GM12878 (cell line): ENCODE measurements around the gene PRPF38A. TPM values are rescaled to one million over a fixed set of nuclear protein-coding genes. Genes with fewer than 3 reads are reported as not detected.

ENCODE experiments used
- ATAC-seq: fragments of 200-7000 bp; cut with Tn5 transposase; 3 replicates; pipeline ENCODE4 v1.9.1; 2020; ENCODE audit warnings: mild to moderate bottlenecking, moderate library complexity
- BruUV-seq: library from RNA; stranded (reverse); fragments of 400-500 nt; replicated peaks from 2 replicates; lab custom pipeline; 2021; lab: Mats Ljungman, UMichigan
- CTCF ChIA-PET: fragments of 300-600 bp; sonication (Branson Sonifier 250); formaldehyde crosslinking; extraction: SDS; loops from one replicate; lab custom pipeline; 2021; ENCODE audit warnings: inconsistent platforms; lab: Yijun Ruan, JAX
- POLR2A ChIA-PET: fragments of 350-600 bp; formaldehyde crosslinking; extraction: SDS; loops from one replicate; lab custom pipeline; 2021; ENCODE audit warnings: inconsistent platforms; lab: Charles Lee
- RAD21 ChIA-PET: fragments of 300-600 bp; sonication (Branson Sonifier 250); formaldehyde crosslinking; loops from one replicate; lab custom pipeline; 2023; ENCODE audit warnings: antibody characterized with exemption; ENCODE audit not compliant: unreplicated experiment; lab: Charles Lee
- SMC1A ChIA-PET: fragments of 300-600 bp; sonication (Branson Sonifier 250); formaldehyde crosslinking; loops from one replicate; lab custom pipeline; 2023; ENCODE audit not compliant: unreplicated experiment, uncharacterized antibody; lab: Charles Lee
- DNase-seq: peaks from one replicate; pipeline ENCODE4 v3.0.0-alpha.2; 2011; ENCODE audit warnings: low read depth, low spot score
- FAIRE-seq: peaks from 3 replicates; lab custom pipeline; 2011; peaks lifted over from hg19 to GRCh38; lab: Jason Lieb, UNC
- H2AFZ ChIP-seq: 2 replicates; pipeline ENCODE4 v1.6.0; 2011; ENCODE audit warnings: low read depth, low read length, control low read depth; ENCODE audit not compliant: control insufficient read depth
- H3K27ac ChIP-seq: 2 replicates; pipeline ENCODE4 v1.5.1; 2011; ENCODE audit warnings: control low read depth; ENCODE audit not compliant: control insufficient read depth, insufficient read depth
- H3K27me3 ChIP-seq, 2 experiments: replicated peaks in 1 of 2; 2 replicates each; pipeline versions ENCODE4 v1.6.0 to v1.6.1; 2011; ENCODE audit warnings: low read length in 1 of 2; ENCODE audit not compliant: control insufficient read depth in 2 of 2, insufficient read depth in 2 of 2
- H3K36me3 ChIP-seq, 2 experiments: 2 replicates each; pipeline ENCODE4 v1.5.1; 2011; ENCODE audit warnings: low read length in 1 of 2; ENCODE audit not compliant: control insufficient read depth in 2 of 2, insufficient read depth in 2 of 2
- H3K4me1 ChIP-seq: 2 replicates; pipeline ENCODE4 v1.6.1; 2011; ENCODE audit warnings: mild to moderate bottlenecking, low read length, moderate library complexity, mixed read lengths; ENCODE audit not compliant: control insufficient read depth, insufficient read depth
- H3K4me2 ChIP-seq: 2 replicates; pipeline ENCODE4 v1.6.0; 2011; ENCODE audit warnings: control low read depth; ENCODE audit not compliant: control insufficient read depth, insufficient read depth
- H3K4me3 ChIP-seq: fragments of 200-600 bp; sonication (generic); 2 replicates; pipeline ENCODE4 v1.5.1; 2016
- H3K79me2 ChIP-seq: 2 replicates; pipeline ENCODE4 v1.6.0; 2011; ENCODE audit warnings: low read length; ENCODE audit not compliant: control insufficient read depth, insufficient read depth
- H3K9ac ChIP-seq: 2 replicates; pipeline ENCODE4 v1.8.0; 2011; ENCODE audit warnings: low read length, control low read depth, mixed read lengths; ENCODE audit not compliant: control insufficient read depth, insufficient read depth
- H3K9me3 ChIP-seq: replicated peaks from 3 replicates; pipeline ENCODE4 v1.5.1; 2011; ENCODE audit warnings: mild to moderate bottlenecking, low read length; ENCODE audit not compliant: control insufficient read depth, insufficient read depth
- H4K20me1 ChIP-seq: 2 replicates; pipeline ENCODE4 v1.6.0; 2011; ENCODE audit not compliant: control insufficient read depth, insufficient read depth
- CHD1 ChIP-seq: IDR thresholded peaks from 2 replicates; pipeline ENCODE4 v1.6.1; 2012; ENCODE audit warnings: low read depth, low read length, improper control_type of control experiment
- CREB1 ChIP-seq: IDR thresholded peaks from 2 replicates; pipeline ENCODE4 v1.6.1; 2012; ENCODE audit warnings: low read depth, mild to moderate bottlenecking, inconsistent platforms
- EED ChIP-seq: sonication (generic); IDR thresholded peaks from 2 replicates; pipeline ENCODE4 v1.6.1; 2016; ENCODE audit warnings: antibody characterized with exemption, low read depth
- ESRRA ChIP-seq: IDR thresholded peaks from 2 replicates; pipeline ENCODE4 v1.6.1; 2012; ENCODE audit warnings: mild to moderate bottlenecking, low read length, improper control_type of control experiment
- FOS ChIP-seq: IDR thresholded peaks from 3 replicates; pipeline ENCODE4 v1.6.1; 2011; ENCODE audit warnings: borderline replicate concordance; ENCODE audit not compliant: insufficient read length; ENCODE audit errors: extremely low read depth
- HCFC1 ChIP-seq: fragments of 150-350 bp; IDR thresholded peaks from 2 replicates; pipeline ENCODE4 v1.6.1; 2014; ENCODE audit warnings: low read length
- HDAC6 ChIP-seq: fragments of 200-600 bp; sonication (generic); IDR thresholded peaks from one replicate; pipeline ENCODE4 v1.8.0; 2017; ENCODE audit warnings: antibody characterized with exemption; ENCODE audit not compliant: unreplicated experiment
- IRF3 ChIP-seq: fragments of 450-650 bp; IDR thresholded peaks from 2 replicates; pipeline ENCODE4 v1.6.1; 2014; ENCODE audit warnings: mild to moderate bottlenecking
- NR2F1 ChIP-seq: fragments of 450-650 bp; conservative IDR thresholded peaks from 2 replicates; pipeline ENCODE4 v1.6.1; 2017; ENCODE audit warnings: mild to moderate bottlenecking
- NRF1 ChIP-seq: conservative IDR thresholded peaks from 2 replicates; pipeline ENCODE4 v1.6.1; 2011; ENCODE audit warnings: mild to moderate bottlenecking, low read depth, low read length, improper control_type of control experiment
- POLR2AphosphoS5 ChIP-seq: IDR thresholded peaks from 2 replicates; pipeline ENCODE4 v1.6.1; 2011; ENCODE audit warnings: mild to moderate bottlenecking, low read length, inconsistent platforms
- POU2F2 ChIP-seq: IDR thresholded peaks from 3 replicates; pipeline ENCODE4 v1.6.1; 2011; ENCODE audit warnings: low read depth, mild to moderate bottlenecking, low read length, borderline replicate concordance
- RUNX3 ChIP-seq: IDR thresholded peaks from 2 replicates; pipeline ENCODE4 v1.6.1; 2012; ENCODE audit warnings: low read length, inconsistent platforms
- SIX5 ChIP-seq: IDR thresholded peaks from 2 replicates; pipeline ENCODE4 v1.6.1; 2011; ENCODE audit warnings: mild to moderate bottlenecking, low read depth, low read length, moderate library complexity; ENCODE audit not compliant: severe bottlenecking
- SKIL ChIP-seq: fragments of 450-650 bp; IDR thresholded peaks from 2 replicates; pipeline ENCODE4 v1.6.1; 2017; ENCODE audit warnings: mild to moderate bottlenecking, low read depth, inconsistent platforms; ENCODE audit not compliant: poor library complexity, severe bottlenecking
- ZBED1 ChIP-seq: IDR thresholded peaks from 2 replicates; pipeline ENCODE4 v1.6.1; 2016; ENCODE audit warnings: borderline replicate concordance
- ZZZ3 ChIP-seq: IDR thresholded peaks from 2 replicates; pipeline ENCODE4 v1.6.1; 2011; ENCODE audit warnings: low read depth; ENCODE audit not compliant: control insufficient read depth, insufficient read length
- WGBS: methylation state at CpG from one replicate; pipeline ENCODE4 v1.1.6; 2016; ENCODE audit warnings: low lambda C conversion rate; ENCODE audit not compliant: insufficient replicate concordance, insufficient coverage; ENCODE audit errors: missing lambda C conversion rate; 5-methylcytosine and 5-hydroxymethylcytosine counted together
- in situ Hi-C: fragments of 300-500 bp; cut with MboI; formaldehyde crosslinking; loops from 9 replicates; pipeline ENCODE4 v1.14.3; 2018; ENCODE audit warnings: mixed read lengths
- intact Hi-C: fragments of 100-400 bp; cut with micrococcal nuclease; formaldehyde crosslinking; loops from one replicate; pipeline ENCODE4 v1.14.2; 2022; ENCODE audit not compliant: unreplicated experiment
- polyA plus RNA-seq, 11 experiments: library from polyadenylated mRNA; depleted of rRNA in 4 of 11; unstranded in 6 of 11; stranded (reverse) in 5 of 11; fragments of >200 nt; fragmentation: Nextera tagmentation in 4 of 11; fragmentation: Illumina TruSeq in 1 of 11; extraction: Ambion mirVana in 4 of 11; extraction: Trizol in 1 of 11; gene quantifications; 1 replicate in 1 of 11; 2 replicates in 10 of 11; pipeline versions ENCODE4 v1.2.1 to v1.2.3, GENCODE V29; 2011 to 2016; ENCODE audit warnings: inconsistent platforms in 2 of 11, missing spikeins in 2 of 11, low read depth in 1 of 11
- total RNA-seq, 4 experiments: library from RNA; depleted of rRNA in 3 of 4; stranded (reverse); fragments of >200 nt in 3 of 4; fragmentation: Illumina TruSeq in 1 of 4; extraction: Trizol in 1 of 4; gene quantifications; 2 replicates each; pipeline versions ENCODE4 v1.2.1 to v1.2.3, GENCODE V29; 2013 to 2021

The PRPF38A gene
- total and polyA plus RNA-seq, 10 of the 15 experiments (the other 5 are each of a cell fraction or from before 2014, with no cell fraction given), result 31.6 to 117 (median 77.7) TPM

- 0 out of 4 replicates have a peak, but pooled peaks cover 0 to 3% of the 10 kb centered on the region in 2 experiments for H3K36me3 ChIP-seq
- H3K4me1 ChIP-seq, result no peaks in the 10 kb centered on the region
- no peak for DNase-seq
- CTCF ChIA-PET, result no interaction called here
- in situ Hi-C loops, result no loop called here
- H2AFZ ChIP-seq, result no peak overlapping the region
- POLR2A ChIA-PET, result no interaction called here
- ATAC-seq, result no peak
- H3K4me2 ChIP-seq, result no peak overlapping the region
- no peaks in the 10 kb centered on the region for H3K79me2 ChIP-seq
- no peaks in the 10 kb centered on the region for H4K20me1 ChIP-seq
- H3K9ac ChIP-seq, result no peak overlapping the region
- SMC1A ChIA-PET, result interaction anchor here (1.2 kb wide), 1 partner anchor 21 kb away, joined by 4 read pairs; no protein-coding TSS in a partner anchor
- no peak for FAIRE-seq
- no TSS peak for BruUV-seq
- intact Hi-C loops, result no loop called here
- H3K27ac ChIP-seq, result no peak overlapping the region
- H3K4me3 ChIP-seq, result no peak overlapping the region
- no peaks in the 10 kb centered on the region for H3K27me3 ChIP-seq
- H3K9me3 ChIP-seq, result no peaks in the 10 kb centered on the region
- RAD21 ChIA-PET, result no interaction called here
- 100% methylated on average over 1 of the region's 1 CpG for WGBS
- TF ChIP-seq RUNX3 (no peak), ZBED1 (no peak), NRF1 (no peak), POU2F2 (no peak), CREB1 (no peak)
Observed at GRCh38 chr1:52460694-52461093, 56.3 kb downstream of the PRPF38A start.

- RAD21 ChIA-PET, result no interaction called here
- H4K20me1 ChIP-seq, result no peaks in the 10 kb centered on the region
- H3K9me3 ChIP-seq, result no peaks in the 10 kb centered on the region
- POLR2A ChIA-PET, result no interaction called here
- BruUV-seq, result no TSS peak
- intact Hi-C loops, result no loop called here
- WGBS, result no CpG with 5 or more reads among the region's 1 CpG
- no peaks in the 10 kb centered on the region for H3K79me2 ChIP-seq
- no peak overlapping the region for H3K9ac ChIP-seq
- H3K27ac ChIP-seq, result no peak overlapping the region
- in situ Hi-C loops, result no loop called here
- H3K4me1 ChIP-seq, result no peaks in the 10 kb centered on the region
- DNase-seq (no peak), ATAC-seq (no peak), FAIRE-seq (no peak)
- SMC1A ChIA-PET, result no interaction called here
- CTCF ChIA-PET, result no interaction called here
- H3K4me3 ChIP-seq, result no peak overlapping the region
- H2AFZ ChIP-seq, result no peak overlapping the region
- no peak overlapping the region for H3K4me2 ChIP-seq
- H3K36me3 ChIP-seq, result no peaks in the 10 kb centered on the region
- H3K27me3 ChIP-seq, result no peaks in the 10 kb centered on the region
- TF ChIP-seq EED (no peak), SKIL (no peak), NRF1 (no peak), HDAC6 (no peak), CHD1 (no peak), HCFC1 (no peak), IRF3 (no peak), POLR2AphosphoS5 (no peak), NR2F1 (no peak), ZZZ3 (no peak), ESRRA (no peak), SIX5 (no peak), FOS (no peak)
Observed at GRCh38 chr1:52461821-52462220, 57.4 kb downstream of the PRPF38A start.
